ENCODE measurements around the gene PLA2G2C.
"Not testable (repeated sequence)": the region's sequence is repeated elsewhere in the genome, so short reads cannot be mapped to it uniquely, and the experiment has no call there.

The PLA2G2C gene, protein sequence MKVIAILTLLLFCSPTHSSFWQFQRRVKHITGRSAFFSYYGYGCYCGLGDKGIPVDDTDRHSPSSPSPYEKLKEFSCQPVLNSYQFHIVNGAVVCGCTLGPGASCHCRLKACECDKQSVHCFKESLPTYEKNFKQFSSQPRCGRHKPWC

DNA sequence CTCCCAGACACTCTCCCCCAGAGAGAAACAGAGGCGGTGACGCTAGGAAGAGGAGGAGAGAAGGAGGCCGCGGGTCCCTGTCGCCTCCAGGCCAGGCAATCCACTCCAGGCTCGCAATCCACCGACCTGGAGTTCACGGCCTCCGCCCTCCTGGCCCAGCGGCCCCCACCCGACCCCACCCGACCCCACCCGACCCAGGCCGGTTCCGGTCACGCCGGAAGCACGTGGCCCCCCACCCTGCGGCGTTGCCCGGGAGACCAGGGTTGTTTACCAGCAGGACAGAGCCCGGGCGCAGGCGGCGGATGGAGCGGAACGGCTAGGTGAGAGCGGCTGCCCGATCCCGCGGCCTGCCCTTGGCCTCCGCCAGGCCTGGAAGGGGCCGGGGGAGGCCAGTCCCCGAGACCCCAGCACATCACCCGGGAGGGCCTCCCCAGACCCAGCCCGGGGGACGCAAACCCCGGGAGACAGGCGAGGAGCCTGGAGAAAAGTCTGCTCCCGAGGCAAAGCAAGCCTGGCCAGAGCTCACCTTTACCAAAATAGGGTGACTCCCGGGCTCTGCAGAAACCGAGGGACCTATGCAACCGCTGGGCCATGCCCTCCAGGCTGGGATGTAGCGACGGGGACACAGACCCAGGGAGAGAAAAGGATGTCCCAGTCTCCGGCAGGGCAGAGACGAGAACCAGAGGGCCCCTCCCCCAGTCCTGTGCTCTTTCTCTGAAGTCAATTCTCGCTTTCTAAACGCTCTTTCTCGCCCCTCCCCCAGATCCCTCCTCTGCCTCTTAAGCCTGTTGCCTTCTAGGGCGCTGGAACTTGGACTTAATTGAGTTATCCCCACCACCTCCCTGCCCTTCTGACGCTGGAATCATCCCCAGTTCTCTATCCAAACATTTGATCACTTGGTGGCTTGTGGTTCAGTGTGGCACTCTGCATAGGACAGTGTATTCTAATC lies at the start of gene PLA2G2C, which contains the start of gene UBXN10:
TSS of gene PLA2G2C (minus strand) at position 685 of the 949 bp plus-strand sequence. CDS start 9,155 bp downstream, outside the sequence.
TSS of gene UBXN10 (plus strand) at position 263 of the 949 bp plus-strand sequence. CDS start 4,466 bp downstream, outside the sequence.
- DNase-seq (ENCODE audit: low spot score) = peak; percentile 64
- TF ChIP-seq, protein P1, sequence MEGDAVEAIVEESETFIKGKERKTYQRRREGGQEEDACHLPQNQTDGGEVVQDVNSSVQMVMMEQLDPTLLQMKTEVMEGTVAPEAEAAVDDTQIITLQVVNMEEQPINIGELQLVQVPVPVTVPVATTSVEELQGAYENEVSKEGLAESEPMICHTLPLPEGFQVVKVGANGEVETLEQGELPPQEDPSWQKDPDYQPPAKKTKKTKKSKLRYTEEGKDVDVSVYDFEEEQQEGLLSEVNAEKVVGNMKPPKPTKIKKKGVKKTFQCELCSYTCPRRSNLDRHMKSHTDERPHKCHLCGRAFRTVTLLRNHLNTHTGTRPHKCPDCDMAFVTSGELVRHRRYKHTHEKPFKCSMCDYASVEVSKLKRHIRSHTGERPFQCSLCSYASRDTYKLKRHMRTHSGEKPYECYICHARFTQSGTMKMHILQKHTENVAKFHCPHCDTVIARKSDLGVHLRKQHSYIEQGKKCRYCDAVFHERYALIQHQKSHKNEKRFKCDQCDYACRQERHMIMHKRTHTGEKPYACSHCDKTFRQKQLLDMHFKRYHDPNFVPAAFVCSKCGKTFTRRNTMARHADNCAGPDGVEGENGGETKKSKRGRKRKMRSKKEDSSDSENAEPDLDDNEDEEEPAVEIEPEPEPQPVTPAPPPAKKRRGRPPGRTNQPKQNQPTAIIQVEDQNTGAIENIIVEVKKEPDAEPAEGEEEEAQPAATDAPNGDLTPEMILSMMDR (IDR thresholded peaks at IDR 0.05; ENCODE audit: extremely low read depth, missing control alignments) = no peak

DNA sequence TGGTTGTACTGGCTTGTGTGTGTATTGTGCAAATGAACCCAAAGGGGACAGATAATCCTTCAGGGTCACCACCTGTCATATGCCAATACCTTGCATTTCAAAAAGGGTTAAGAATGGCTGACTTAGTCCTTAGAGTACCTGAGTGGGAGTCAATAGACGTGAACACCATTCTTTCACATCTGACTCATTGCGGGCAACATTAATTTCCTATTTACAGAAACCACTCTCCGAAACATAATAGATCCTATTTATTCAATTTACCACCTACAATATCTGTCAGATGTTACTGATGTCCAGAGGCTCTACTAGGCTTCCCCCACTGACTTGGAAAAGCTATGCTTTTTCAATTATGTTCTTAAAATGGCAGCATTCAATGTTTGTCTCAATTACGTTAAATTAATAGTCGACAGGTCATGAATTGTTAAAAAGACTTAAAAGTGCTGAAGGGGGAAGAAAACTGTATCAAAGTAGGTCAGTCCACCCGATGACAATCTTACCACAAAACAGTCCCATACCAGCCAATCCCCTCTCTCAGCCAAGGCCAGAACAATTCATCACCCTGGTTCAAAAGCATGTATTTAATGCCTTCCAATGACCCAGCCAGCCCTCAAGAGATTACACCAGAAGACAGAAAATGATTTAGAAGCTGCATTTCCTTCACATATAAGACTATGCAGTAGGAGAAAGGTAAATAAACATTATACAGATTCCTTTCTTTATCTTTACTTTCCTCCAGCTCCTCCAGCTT lies 48.6 kb upstream of the PLA2G2C start:
- TF ChIP-seq, protein P1 (IDR thresholded peaks at IDR 0.05; ENCODE audit: extremely low read depth, missing control alignments) = no peak
- DNase-seq (ENCODE audit: low spot score) = no peak

DNA sequence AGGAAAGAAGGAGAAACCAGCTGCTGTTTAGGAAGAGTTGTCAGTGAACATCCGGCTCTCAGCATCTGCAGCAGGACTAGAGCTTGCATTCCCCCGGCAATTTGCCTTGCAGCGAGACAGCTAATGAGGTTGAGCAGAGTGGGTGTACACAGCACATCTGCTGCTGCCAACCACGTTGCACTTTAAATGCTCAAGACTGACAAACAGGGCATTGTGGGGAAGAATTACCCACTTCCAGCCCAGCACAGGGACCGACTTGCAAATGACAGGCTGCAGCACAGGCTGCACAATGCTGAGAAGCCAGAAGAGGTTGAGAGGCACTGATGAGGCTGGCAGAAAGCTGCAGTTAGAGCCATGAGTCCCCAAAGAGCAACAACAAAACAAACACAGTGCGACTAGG lies 47.5 kb upstream of the PLA2G2C start:
- TF ChIP-seq, protein P1 (IDR thresholded peaks at IDR 0.05; ENCODE audit: extremely low read depth, missing control alignments) = no peak
- no peak for DNase-seq (ENCODE audit: low spot score)

DNA sequence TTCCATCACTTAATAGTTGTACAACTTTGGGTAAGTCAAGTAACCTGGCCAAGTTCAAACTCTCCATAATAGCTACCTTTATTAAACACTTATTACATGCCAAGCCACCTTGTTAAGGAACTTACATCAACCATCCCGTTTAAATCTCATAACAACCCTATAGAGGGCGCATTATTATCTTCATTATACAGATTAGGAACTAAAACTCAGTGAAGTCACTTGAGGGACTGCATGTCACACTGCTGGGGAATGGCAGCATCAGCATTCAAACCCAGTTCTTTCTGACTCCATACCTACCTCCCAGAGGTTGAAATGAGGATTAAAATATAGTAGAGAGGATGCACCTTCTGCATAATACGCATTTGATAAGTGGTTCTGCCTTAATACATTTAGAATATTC lies 47.1 kb upstream of the PLA2G2C start:
- peak; percentile 55 for DNase-seq (ENCODE audit: low spot score)
- TF ChIP-seq, protein P1 (IDR thresholded peaks at IDR 0.05; ENCODE audit: extremely low read depth, missing control alignments) = peak; percentile 32

DNA sequence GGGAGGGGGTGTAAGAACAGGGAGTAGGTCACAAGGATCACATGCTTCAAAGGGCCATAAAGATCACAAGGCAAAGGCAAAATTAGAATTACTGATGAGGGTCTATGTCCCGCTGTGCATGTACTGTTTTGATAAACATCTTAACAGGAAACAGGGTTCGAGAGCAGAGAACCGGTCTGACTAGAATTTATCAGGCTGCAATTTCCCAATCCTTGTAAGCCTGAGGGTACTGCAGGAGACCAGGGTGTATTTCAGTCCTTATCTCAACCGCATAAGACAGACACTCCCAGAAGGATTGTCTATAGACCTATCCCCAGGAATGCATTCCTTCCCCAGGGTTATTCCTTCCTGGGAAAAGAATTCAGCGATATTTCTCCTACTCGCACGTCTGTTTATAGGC lies 46.2 kb upstream of the PLA2G2C start:
- not testable (repeated sequence) for DNase-seq (ENCODE audit: low spot score)

DNA sequence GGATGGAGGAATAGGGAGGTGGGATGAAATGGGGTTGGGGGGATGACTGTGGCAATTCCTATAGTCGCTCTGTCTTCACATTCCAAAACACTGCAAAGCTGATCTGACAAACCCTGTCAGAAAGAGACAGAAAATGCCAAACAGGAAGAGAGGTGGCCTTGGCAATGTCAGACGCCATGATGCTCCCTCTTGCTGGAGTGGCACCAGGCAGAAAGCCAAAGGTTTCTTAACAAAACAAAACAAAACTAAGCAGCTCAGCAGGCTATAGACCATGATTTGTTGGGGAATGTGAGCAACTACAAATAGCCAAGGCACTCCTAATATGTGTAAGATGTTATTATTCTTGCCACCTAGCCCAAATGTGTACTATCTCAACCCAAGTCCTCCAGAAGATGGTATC lies 42.9 kb upstream of the PLA2G2C start:
- DNase-seq (ENCODE audit: low spot score) = no peak
- TF ChIP-seq, protein P1 (IDR thresholded peaks at IDR 0.05; ENCODE audit: extremely low read depth, missing control alignments) = no peak

DNA sequence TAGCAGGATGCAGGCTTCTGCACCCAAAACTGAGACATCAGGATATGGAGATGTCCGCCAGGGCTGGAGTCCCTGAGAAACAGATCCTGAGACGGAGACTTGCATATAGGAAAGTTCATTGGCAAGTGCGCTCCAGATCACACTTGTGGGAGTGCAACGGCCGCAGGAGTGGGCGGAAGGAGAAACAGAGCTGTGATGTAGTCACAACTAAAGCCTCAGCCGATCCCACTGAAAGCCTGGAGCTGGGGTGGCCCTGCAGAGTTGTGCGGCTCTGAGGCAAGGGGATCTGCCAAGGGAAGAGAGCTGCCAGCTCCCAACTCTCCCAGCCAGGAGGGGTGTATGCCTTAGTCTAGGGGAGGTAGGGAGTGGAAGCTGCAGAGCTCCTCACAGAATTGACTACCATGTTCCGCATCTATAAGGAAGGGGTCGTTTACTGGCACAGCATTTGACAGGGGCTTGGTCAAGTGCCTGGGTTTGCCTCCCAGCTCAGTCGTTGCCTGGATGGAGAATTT lies 42.1 kb upstream of the PLA2G2C start:
- no peak for DNase-seq (ENCODE audit: low spot score)
- TF ChIP-seq, protein P1 (IDR thresholded peaks at IDR 0.05; ENCODE audit: extremely low read depth, missing control alignments) = no peak
